ENCODE data around the gene RARRES1.

RARRES1 gene

DNA sequence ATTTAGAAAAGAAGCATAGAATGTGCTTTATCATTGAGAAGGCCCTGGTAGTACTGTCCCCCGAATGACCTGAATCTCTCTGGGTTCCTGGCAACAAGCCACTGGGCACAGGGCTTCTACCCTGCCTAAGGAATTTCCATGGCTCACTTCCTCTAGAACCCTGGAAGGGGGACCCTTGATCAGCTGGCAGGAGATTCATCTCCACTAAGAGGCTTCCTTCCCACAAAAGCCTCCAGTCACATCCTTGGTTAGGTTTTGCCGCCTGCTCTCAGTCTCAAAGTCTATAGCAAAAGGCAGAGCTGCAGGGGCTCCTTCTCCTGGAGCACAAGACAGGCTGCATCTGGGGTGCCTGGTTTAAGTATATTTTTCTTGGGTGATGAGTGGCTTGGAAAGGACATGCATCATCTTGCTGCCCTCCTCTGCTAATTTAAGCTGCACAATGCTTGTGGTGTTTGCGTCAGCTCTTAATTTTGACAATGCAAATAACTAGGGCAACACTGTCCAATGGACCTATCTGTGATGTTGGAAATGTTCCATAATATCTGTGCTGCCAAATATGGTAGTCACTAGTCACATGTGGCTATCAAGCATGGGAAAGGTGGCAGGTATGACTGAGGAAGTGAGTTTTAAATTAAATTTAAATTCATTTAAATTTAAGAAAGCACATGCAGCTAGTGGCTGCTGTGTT is 33.4 kb upstream of the RARRES1 start:
- no peak for DNase-seq (ENCODE audit: low read depth in 2 of 2)

DNA sequence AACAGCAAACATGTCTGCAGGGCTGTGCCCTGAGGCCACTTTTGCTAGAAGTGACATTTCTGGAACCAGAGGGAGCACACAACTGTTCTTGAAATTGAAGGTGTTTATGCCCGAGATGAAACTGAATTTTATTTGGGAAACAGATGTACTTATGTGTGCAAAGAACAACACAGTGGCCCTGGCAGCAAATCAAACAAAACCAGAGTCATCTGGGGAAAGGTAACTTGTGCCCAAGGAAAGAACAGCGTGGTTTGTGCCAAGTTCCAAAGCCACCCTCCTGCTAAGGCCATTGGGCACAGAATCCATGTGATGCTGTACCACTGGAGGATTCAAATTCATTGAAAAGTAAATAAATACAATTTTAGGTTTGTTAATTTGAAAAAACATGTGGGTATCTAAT is 31.2 kb upstream of the RARRES1 start:
- no peak for DNase-seq (ENCODE audit: low read depth in 2 of 2)

- DNase-seq (ENCODE audit: low read depth in 2 of 2) = no peak
These were observed 30.4 kb upstream of the RARRES1 start for GRCh38 chr3:158762701-158763100.

GRCh38 chr3:158761350-158761749 is 29.1 kb upstream of the RARRES1 start:
- no peak for DNase-seq (ENCODE audit: low read depth in 2 of 2)

- DNase-seq (ENCODE audit: low read depth in 2 of 2) = no peak
These were observed 23.2 kb upstream of the RARRES1 start for GRCh38 chr3:158755421-158755820.

DNA sequence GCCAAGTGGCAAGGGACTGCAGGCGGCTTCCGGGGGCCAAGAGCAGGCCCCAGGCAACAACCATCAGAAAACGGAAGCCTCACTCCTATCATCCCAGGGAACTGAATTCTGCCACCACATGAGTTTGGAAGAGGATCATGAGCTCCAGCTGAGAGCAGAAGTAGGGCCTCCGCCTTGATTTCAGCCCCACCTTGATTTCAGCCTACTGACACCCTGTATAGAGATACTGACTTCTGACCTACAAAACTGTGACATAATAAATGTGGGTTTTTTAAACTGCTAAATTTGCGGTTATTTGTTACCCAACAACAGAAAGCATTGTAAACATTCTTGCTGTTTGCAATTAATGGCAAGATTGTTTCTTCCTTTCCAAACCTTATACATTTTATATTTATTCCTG is 21.6 kb upstream of the RARRES1 start:
- no peak for DNase-seq (ENCODE audit: low read depth in 2 of 2)

GRCh38 chr3:158751316-158751715 is 19.1 kb upstream of the RARRES1 start:
- DNase-seq (ENCODE audit: low read depth in 2 of 2) = no peak

DNA sequence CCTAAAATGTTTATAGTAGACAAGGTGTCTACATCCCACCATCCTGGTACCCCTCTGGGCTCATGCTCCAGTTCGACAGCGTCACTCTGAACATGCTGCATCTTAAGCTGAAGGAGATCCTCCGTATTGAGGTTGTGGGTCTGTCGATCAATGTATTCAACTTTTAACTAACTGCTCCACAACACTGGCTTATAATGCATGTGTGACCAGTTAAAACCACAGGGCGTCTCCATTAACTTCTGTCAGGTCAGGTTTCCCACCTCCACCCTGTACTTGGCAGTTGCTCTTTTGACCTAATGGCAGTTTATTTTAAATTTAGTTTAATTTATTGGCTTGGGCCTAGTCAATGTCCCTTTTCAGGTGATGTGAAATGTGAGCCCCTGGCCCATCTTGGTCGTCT is 17.8 kb upstream of the RARRES1 start:
- DNase-seq (ENCODE audit: low read depth in 2 of 2) = no peak

- no peak for DNase-seq (ENCODE audit: low read depth in 2 of 2)
These were observed 17.3 kb upstream of the RARRES1 start for GRCh38 chr3:158749526-158749925.

- no peak for DNase-seq (ENCODE audit: low read depth in 2 of 2)
These were observed 16.1 kb upstream of the RARRES1 start for GRCh38 chr3:158748237-158748828.

DNA sequence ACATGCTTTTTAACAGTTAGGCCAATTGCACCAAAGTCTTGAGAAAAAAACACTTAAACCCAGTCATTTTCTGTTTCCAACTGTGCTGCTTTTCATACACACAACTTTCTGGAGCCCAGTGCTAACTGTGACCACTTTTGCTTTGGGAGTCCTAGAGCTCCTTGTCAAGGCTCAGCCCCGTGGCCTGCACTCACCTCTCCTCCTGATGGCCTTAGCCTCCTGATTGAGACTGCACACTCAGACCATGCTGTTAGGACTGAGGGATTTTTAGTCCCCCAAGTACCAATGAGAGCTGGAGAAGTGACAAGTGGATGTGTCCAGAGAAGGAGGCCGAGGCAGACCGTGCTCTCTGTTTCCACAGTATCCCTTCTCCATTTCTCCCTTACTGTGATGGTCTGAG is 15.2 kb upstream of the RARRES1 start:
- DNase-seq (ENCODE audit: low read depth in 2 of 2) = no peak

DNA sequence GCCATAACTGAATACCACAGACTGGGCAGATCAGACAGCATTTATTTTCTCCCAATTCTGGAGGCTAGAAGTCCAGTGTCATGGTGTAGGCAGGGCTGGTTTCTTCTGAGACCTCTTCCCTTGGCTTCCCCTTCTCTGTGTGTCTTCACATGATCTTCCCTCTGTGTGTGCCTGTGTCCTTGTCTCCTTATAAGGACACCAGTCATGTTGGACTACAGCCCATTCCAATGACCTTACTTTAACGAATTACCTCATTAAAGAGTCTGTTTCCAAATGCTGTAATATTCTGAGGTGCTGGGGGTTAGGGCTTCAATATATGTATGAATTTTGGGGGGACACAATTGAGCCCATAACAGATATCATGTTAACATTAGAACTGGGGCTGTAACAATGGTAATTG is 13.3 kb upstream of the RARRES1 start:
- no peak for DNase-seq (ENCODE audit: low read depth in 2 of 2)

- no peak for DNase-seq (ENCODE audit: low read depth in 2 of 2)
These were observed 12.5 kb upstream of the RARRES1 start for GRCh38 chr3:158744567-158745288.

GRCh38 chr3:158743664-158744566 is 11.7 kb upstream of the RARRES1 start:
- DNase-seq (ENCODE audit: low read depth in 2 of 2) = no peak

DNA sequence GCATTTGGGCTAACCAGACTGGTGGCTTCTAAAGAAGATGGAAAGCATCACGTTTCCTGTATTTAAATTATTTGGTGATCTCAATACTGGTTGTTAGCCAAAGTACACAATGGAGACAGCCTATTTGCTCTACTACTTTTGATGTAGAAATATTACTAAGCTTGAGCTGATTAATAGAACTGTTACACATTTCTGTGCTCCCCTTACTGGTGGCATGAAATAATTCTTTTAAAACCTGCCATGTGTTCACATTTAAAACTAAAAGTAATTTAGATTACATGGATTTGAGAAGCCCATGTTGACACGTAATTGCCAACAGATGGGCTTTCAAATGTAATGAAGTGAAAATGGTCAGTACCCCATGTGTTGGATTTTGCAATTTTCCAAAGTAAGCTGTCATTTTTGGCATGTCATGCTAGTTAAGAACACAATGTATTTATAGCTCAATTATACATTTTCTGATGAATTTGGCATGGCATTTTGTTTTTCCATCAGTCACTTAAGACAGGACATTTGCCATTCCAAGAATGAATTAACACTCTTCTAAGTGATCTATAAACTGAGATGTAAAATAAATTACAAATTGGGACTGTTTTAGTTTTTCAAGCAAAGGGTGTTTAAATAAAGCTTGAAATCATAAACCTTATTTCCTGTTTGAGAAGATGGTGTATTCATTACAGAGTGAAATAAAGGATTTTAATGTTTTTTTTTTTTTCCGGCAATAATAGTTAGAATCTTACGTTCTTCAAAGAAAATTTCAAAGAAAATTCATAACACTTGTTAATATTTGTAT is 10.8 kb upstream of the RARRES1 start:
- no peak for DNase-seq (ENCODE audit: low read depth in 2 of 2)

DNA sequence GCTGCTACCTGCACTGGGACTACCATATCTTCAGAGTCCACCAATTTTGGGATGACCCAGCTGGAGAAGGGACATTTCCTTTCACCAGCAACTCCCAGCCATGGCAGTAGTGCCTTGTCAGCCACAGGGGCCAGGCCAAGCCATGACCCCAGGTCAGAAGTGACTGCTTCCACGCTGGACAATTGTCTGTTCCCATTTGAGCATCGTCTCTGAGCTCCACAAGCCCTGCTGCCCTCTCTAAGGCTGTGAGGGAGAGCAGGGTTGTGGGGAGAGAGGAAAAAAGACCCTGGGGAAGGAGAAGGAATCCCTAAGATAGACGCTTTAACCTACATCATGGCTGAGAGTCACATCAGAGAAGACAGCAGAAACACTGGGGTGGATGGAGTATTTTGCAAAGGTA is 7.4 kb upstream of the RARRES1 start:
- no peak for DNase-seq (ENCODE audit: low read depth in 2 of 2)

GRCh38 chr3:158739078-158739477 is 6.8 kb upstream of the RARRES1 start:
- no peak for DNase-seq (ENCODE audit: low read depth in 2 of 2)

- DNase-seq (ENCODE audit: low read depth in 2 of 2) = no peak
These were observed 6.4 kb upstream of the RARRES1 start for GRCh38 chr3:158738653-158739052.

- no peak for DNase-seq (ENCODE audit: low read depth in 2 of 2)
These were observed 5.8 kb upstream of the RARRES1 start for GRCh38 chr3:158737976-158738615.

DNA sequence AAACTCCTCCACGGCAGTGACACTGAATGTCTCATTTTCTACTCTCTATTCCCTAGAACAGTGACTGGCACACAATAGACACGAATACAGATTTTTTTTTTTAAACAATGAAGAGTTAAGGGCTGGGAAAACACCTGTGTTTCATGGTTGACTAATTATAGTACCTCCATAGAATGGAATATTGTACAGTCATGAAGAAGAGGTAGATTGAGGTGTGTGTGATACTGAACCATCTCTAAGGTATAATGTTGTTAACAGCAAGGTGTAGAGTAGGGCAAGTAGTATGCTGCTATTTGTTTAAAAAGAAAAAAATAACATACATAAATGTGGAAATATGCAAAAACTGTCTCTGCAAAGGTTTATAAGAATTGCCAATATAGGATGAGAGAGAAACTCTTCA is 5.2 kb upstream of the RARRES1 start:
- DNase-seq (ENCODE audit: low read depth in 2 of 2) = no peak
